Spleen (tissue), 7 donors: ENCODE measurements around the gene TPPP.

Experiments
- POLR2A ChIP-seq, 3 donors: fragments of 450-650 bp; IDR thresholded peaks; one replicate each; pipeline ENCODE4 v1.5.1; 2017; ENCODE audit warnings: antibody characterized with exemption in 3 of 3, mild to moderate bottlenecking in 1 of 3
- TF ChIP-seq, protein P1 (sequence below), 11 experiments: fragments of 200-600 bp in 7 of 11; fragments of 450-650 bp in 4 of 11; sonication (generic) in 4 of 11; IDR thresholded peaks in 8 of 11; conservative IDR thresholded peaks in 3 of 11; 1 replicate in 7 of 11; 2 replicates in 4 of 11; pipeline versions ENCODE4 v1.4.0 to v1.8.0; 2016 to 2021; ENCODE audit warnings: antibody characterized with exemption in 11 of 11, inconsistent platforms in 4 of 11, mild to moderate bottlenecking in 1 of 11
- donor health status: DM: no; HTN: no; CAD: no; lungs with moderate emphysema.
- donor health status: DM: no; HTN: no; CAD: no.
- donor health status: DM: no; HTN: no; CAD: no.

- TF ChIP-seq, protein P1, sequence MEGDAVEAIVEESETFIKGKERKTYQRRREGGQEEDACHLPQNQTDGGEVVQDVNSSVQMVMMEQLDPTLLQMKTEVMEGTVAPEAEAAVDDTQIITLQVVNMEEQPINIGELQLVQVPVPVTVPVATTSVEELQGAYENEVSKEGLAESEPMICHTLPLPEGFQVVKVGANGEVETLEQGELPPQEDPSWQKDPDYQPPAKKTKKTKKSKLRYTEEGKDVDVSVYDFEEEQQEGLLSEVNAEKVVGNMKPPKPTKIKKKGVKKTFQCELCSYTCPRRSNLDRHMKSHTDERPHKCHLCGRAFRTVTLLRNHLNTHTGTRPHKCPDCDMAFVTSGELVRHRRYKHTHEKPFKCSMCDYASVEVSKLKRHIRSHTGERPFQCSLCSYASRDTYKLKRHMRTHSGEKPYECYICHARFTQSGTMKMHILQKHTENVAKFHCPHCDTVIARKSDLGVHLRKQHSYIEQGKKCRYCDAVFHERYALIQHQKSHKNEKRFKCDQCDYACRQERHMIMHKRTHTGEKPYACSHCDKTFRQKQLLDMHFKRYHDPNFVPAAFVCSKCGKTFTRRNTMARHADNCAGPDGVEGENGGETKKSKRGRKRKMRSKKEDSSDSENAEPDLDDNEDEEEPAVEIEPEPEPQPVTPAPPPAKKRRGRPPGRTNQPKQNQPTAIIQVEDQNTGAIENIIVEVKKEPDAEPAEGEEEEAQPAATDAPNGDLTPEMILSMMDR (IDR thresholded peaks at IDR 0.05 in 8 of 11, conservative IDR thresholded peaks at IDR 0.05 in 3 of 11), result no peak
- TF ChIP-seq POLR2A (IDR thresholded peaks at IDR 0.05), result no peak
These were observed 72.5 kb downstream of the TPPP start for GRCh38 chr5:620586-621180.
